Right ventricle myocardium inferior (tissue), 1 donor: ENCODE results near the gene PRRC2C. TPM values are rescaled to one million over a fixed set of nuclear protein-coding genes. Genes with fewer than 3 reads are reported as not detected.
"Not testable (repeated sequence)": the region's sequence is repeated elsewhere in the genome, so short reads cannot be mapped to it uniquely, and the experiment has no call there.

ENCODE experiments used
- ATAC-seq: fragments of 200-7000 bp; cut with Tn5 transposase; one replicate; pipeline ENCODE4 v1.9.1; 2020; ENCODE audit warnings: mild to moderate bottlenecking, moderate library complexity
- DNase-seq: peaks from one replicate; pipeline ENCODE4 v3.0.0; 2021; ENCODE audit errors: missing footprints
- intact Hi-C: fragments of 100-400 bp; cut with DNase I; formaldehyde crosslinking; loops from one replicate; pipeline ENCODE4 v1.11.0; 2022
- total RNA-seq: library from RNA; stranded (reverse); fragmentation: NEBNext Ultra II Directional; extraction: Animal tissue kit (Norgen Biotek cat#: 25700); gene quantifications from one replicate; pipeline ENCODE4 v1.2.1, GENCODE V29; 2021
- donor health status: DM: no; HTN: yes; CAD: no; lungs with severe emphysema.

Gene PRRC2C
- total RNA-seq, 1 donor from 2014 or later, result 45.7 TPM

DNA sequence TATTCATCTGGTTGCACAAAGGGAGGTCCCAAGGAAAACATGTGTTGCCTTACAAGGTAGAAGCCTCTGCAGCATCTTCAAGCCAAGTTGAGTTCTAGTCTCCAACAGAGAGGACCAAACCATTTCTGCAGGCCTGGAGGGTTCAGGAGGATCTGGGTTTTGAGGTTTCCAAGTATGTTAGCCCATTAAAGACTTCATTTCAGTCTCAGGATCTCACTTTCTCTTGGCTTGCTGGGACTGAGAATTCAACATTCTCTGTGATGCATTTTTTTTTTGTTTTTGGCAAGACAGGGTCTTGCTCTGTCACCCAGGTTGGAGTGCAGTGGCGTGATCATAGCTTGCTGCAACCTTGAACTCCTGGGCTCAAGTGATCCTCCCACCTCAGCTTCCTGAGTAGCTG lies 128.0 kb downstream of the PRRC2C start:
- ATAC-seq (no peak), DNase-seq (no peak)
- intact Hi-C loops, result no loop called here

DNA sequence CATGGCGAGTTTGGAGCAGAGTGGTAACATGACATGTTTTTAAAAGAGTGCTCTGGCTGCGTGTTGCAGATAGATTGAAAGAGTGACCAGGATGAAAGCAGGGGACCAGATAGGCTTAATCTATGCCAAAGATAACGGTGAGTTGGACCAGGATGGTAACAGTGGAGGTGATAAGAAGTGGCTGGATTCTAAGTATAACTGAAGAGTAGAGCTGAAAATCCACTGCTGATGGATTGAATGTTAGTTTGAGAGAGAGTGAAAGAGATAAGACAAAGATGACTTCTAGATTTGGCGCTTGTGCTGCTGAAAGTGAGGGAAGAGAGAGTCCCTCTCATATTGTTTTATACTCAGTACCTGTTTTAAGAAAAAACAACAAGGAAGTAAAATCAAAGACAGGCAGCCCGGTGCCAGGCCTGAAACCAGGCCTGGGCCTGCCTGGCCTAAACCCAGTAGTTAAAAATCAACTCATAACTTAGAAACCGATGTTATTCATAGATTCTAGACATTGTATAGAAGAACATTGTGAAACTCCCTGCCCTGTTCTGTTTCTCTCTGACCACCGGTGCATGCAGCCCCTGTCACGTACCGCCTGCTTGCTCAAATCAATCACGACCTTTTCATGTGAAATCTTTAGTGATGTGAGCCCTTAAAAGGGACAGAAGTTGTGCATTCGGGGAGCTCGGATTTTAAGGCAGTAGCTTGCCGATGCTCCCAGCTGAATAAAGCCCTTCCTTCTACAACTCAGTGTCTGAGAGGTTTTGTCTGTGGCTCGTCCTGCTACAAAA lies 130.0 kb downstream of the PRRC2C start:
- intact Hi-C loops, DNase-seq, ATAC-seq: not testable (repeated sequence)

DNA sequence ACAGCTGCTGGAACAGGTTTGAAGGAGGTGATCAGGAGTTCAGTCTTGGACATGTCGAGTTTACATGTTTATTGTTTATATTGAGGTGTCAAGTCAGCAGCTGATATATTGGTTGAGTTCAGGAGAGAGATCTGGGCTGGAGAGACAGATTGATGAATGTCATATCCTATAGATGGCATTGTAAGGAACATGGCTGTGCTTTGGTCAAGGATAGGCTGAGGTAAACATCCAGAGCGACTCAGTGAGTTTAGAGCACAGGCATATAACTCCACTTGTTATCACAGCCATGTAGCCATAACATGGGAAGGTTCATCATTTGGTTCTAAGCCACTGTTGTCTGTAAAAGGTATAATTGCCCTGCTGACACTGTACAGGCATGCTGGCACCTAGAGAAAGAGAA lies 131.3 kb downstream of the PRRC2C start:
- ATAC-seq (no peak), DNase-seq (no peak)
- intact Hi-C loops, result no loop called here

DNA sequence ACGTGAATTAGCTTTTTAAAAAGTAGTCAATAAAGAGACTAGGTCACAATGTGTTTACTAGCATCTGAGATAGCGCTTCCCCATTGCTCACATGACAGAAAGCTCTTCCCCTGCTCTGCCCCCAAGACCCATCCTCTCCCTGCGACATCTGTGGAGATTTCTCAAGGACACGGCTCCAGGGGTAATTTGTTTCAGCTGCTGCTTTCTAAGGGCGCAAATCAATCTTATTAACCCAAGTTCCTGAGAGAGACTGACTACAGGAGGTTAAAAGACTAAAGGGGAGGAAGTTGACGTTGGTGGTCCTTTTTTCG lies 136.8 kb downstream of the PRRC2C start, which contains the start of gene MYOCOS:
Gene MYOCOS, plus strand, starts transcription at position 92 of the 311 bp plus-strand sequence. CDS start 1,641 bp downstream, outside the sequence.
- intact Hi-C loops, result no loop called here
- DNase-seq (no peak), ATAC-seq (no peak)

DNA sequence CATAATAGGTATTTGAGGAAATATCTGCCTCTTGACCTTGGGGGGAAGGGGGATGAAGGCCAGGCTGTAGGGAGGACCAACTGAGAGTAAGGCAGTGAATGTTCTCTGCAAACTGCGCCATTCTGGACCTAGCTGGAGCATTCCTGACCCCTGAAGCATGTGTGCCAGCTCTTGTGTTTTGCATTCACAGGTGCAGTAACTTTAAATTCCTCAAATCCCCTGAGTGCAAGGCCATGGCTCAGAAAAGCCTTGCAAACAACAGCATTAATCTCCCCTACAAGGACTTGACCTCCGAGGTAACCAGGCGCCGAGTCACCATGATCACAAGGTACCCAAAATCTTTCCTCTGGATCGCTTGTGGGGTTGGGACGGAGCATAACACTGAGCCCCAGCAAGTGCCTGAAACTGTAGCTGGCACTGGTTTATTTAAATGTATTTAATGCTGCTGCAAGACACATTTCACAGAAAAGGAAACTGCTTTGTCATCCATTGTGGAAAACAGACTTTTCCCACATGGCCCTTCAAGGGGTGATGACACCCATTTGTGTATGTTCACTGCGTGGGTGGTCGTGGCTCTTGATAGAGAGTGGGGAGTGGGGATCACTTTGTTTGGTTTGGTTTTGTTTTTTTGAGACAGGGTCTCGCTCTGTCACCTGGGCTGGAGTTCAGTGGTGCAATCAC lies 138.5 kb downstream of the PRRC2C start:
- DNase-seq (no peak), ATAC-seq (no peak)
- intact Hi-C loops, result no loop called here

DNA sequence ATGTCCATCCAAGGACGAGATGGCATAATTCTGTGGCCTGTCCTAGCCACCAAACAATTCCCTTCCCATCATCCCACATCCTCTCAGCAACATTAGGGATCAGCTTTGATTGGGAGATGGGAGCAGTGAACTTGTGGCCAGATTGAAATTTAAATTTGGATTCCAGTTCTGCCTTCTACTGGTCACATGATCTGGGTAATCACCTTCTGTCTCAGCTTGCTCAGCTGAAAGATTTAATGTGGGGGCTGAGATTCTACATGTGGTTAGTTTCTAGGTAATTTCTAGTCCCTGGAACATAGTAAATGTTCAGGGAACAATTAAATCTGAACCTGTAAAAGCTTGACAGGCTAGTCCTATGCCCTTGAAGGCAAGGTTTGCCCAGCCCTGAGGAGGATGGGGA lies 139.9 kb downstream of the PRRC2C start:
- no peak for DNase-seq
- intact Hi-C loops, result no loop called here
- no peak for ATAC-seq

DNA sequence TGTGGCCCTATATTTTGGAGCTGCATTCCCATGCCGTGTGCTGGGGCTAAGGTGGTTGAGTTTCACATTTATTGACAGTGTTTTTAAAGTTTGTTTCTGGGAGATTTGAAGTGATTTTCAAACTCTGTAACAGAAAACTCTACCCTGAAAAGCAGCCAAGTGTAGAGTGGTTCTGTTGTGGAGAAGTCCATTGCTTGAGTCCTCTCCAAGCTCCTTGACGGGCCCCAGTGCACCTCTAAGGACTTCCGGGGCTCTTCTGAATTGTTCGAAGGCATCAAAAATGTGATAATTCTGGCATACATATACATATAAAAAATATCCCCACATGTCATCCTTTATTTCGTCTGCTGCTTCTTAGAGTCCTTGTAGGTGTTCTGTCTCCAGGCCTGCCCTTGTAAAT lies 141.7 kb downstream of the PRRC2C start:
- intact Hi-C loops, result no loop called here
- ATAC-seq, result no peak
- no peak for DNase-seq

DNA sequence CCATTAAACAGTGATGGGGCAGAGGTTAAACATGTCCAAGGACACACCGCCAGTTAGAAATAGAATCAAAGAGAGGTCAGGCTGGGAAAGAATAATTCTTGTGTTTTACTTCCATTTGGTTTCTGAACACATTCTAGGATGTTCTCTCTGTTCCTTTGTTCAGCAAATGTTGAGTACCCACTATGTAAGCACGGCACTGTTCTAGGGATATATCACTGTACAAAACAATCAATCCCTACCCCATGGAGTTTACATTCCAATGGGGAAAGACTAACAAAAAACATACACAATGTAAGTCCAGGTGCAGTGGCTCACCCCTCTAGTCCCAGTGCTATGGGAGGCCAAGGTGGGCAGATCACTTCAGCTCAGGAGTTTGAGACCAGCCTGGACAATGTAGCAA lies 142.9 kb downstream of the PRRC2C start:
- no peak for ATAC-seq
- intact Hi-C loops, result no loop called here
- DNase-seq, result no peak

DNA sequence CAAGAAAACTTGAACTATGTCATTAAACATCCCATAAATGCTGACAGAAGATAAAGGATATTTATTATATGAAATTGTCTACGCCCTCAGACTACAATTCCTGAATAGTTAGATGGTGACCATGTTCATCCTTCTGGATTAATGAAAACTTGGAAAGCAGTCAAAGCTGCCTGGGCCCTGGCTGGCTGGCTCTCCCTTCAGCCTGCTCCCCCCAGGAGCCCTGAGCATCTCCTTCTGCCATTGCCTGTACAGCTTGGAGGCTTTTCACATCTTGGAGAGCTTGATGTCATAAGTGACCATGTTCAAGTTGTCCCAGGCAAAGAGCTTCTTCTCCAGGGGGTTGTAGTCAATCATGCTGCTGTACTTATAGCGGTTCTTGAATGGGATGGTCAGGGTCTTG lies 150.3 kb downstream of the PRRC2C start:
- DNase-seq (no peak), ATAC-seq (no peak)
- intact Hi-C loops, result no loop called here

DNA sequence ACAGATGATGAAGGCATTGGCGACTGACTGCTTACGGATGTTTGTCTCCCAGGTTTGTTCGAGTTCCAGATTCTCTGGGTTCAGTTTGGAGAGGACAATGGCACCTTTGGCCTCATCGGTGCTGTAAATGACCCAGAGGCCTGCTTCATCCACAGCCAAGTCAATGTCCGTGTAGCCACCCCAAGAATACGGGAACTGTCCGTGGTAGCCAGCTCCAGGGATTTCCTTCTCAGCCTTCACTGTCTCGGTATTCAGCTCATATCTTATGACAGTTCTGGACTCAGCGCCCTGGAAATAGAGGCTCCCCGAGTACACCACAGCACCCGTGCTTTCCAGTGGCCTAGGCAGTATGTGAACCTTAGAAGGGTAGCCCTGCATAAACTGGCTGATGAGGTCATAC lies 150.8 kb downstream of the PRRC2C start:
- intact Hi-C loops, result no loop called here
- ATAC-seq (no peak), DNase-seq (no peak)

DNA sequence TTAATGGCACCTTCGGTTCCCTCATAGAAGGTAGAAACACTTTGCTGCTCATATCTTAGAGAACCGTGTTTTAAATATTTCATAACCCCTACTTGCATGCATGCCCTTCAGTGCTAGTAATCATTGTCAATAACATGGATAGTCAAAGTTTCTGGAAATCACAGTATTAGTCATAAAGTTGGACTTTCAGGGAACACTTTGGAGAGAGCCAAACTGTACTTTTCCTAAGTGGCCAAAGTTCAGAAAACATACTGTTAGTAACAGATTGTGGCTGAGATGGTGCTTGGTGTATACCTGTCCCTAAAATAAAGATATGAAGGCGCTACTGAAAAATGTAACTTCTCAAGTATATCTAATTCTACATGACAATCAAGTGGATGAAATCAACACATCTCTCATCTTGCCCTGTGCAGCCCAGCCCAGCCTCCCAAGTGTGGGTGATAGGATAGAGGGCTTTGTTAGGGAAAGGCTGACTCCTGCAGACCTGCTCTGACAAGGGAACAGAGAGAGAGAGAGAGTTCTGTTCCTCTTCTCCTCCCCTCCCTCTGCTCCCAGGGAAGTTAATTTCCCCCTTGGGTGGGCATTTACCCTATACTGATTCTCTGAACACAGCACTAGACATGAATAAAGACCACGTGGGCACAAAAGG lies 152.7 kb downstream of the PRRC2C start:
- DNase-seq (no peak), ATAC-seq (no peak)
- intact Hi-C loops, result no loop called here

DNA sequence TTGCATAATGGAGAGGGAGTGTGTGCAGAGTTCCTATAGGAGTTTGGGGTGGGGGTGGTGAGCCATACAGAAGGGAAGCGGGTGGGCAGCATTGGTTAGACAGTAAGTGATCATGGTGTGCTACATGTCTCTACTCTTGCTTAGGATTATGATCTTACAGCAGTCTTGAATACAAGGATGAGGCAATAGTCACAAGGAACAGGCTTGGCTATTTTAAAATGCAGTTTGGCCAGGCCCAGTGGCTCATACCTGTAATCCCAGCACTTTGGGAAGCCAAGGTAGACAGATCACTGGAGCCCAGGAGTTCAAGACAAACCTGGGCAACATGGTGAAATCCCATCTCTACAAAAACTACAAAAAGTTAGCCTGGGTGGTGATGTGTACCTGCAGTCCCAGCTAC lies 154.9 kb downstream of the PRRC2C start:
- ATAC-seq (no peak), DNase-seq (no peak)
- intact Hi-C loops, result no loop called here

DNA sequence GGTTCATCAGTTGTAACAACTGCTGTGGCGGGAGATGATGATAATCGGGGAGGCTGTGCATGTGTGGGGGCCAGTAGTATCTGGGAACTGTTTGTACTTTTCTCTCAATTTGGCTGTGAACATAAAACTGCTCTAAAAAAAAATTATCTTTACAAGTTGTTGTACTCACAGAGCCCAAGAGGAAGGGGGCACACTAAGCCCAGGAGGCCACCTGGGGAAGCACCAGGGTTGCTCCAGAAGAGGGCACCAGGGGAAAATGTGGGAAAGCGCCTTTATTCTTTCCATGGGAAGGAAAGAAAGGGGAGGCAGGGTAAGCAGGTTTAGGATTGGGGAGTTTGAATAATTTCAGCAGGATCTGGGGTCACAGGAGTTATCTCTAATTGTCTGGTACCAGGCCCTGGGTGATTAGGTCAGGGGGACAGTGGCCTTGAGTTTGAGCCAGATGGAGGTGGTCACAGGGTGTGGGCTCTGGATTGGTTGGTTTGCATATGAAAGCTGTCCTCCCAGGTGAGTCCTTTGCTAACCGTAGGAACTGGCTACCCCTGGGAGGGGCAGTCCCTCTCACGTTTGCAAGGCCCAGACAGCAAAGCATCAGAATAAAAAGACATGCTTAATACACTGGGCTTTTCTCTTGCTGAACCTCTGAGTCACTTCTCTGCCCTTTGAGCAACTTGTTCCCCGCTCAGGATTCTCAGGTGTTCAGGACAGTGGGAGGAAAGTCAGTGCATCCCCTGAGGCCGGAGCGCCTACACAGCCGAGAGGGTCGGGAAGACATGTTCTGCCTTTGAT lies 155.9 kb downstream of the PRRC2C start:
- intact Hi-C loops, result no loop called here
- DNase-seq (no peak), ATAC-seq (no peak)

DNA sequence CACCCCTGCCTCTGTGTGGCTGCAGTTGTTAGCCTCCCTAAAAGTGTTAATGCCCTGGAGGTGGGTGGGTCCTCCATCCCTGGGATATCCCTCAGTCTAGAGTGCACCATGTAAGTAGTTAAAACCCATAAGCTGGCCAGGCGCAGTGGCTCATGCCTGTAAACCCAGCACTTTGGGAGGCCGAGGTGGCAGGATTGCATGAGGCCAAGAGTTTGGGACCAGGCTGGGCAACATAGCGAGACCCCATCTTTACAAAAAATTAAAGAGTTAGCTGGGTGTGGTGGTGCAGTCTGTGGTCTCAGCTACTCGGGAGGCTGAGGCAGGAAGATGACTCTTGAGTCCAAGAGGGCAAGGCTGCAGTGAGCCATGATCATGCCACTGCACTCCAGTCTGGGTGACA lies 156.9 kb downstream of the PRRC2C start:
- ATAC-seq (no peak), DNase-seq (no peak)
- intact Hi-C loops, result no loop called here

Other genes starting within 250 kb of the PRRC2C start
- gene FMO1, start 237.0 kb upstream of the PRRC2C start, total RNA-seq, result 0.35 TPM
- 2.7 TPM for gene FMO4, start 171.3 kb upstream of the PRRC2C start, total RNA-seq
- gene MYOCOS, start 136.7 kb downstream of the PRRC2C start, total RNA-seq, result not detected
- 5.3 TPM for gene MYOC, start 167.2 kb downstream of the PRRC2C start, total RNA-seq